Stimulated activated naive CD8-positive, alpha-beta T cell treated with anti-CD3 and anti-CD28 coated beads, Interleukin-15, Interleukin-2, amounts not matched to agents 100 ng/mL and 50 ng/mL, for 24 hours (primary cell): ENCODE results near the gene LCP2.

ENCODE experiments used
- H3K27ac Mint-ChIP-seq: one replicate; pipeline ENCODE4 v1.8.0; 2021; ENCODE audit warnings: mild to moderate bottlenecking, mixed read lengths
- H3K27me3 Mint-ChIP-seq: one replicate; pipeline ENCODE4 v1.8.0; 2021; ENCODE audit warnings: mixed read lengths
- H3K36me3 Mint-ChIP-seq: one replicate; pipeline ENCODE4 v1.8.0; 2021; ENCODE audit warnings: low read depth, mixed read lengths
- H3K4me1 Mint-ChIP-seq: one replicate; pipeline ENCODE4 v1.8.0; 2021; ENCODE audit warnings: low read depth, mixed read lengths
- H3K4me3 Mint-ChIP-seq: one replicate; pipeline ENCODE4 v1.8.0; 2021; ENCODE audit warnings: mild to moderate bottlenecking, mixed read lengths
- H3K9me3 Mint-ChIP-seq: one replicate; pipeline ENCODE4 v1.8.0; 2021; ENCODE audit warnings: mixed read lengths

Gene LCP2

DNA sequence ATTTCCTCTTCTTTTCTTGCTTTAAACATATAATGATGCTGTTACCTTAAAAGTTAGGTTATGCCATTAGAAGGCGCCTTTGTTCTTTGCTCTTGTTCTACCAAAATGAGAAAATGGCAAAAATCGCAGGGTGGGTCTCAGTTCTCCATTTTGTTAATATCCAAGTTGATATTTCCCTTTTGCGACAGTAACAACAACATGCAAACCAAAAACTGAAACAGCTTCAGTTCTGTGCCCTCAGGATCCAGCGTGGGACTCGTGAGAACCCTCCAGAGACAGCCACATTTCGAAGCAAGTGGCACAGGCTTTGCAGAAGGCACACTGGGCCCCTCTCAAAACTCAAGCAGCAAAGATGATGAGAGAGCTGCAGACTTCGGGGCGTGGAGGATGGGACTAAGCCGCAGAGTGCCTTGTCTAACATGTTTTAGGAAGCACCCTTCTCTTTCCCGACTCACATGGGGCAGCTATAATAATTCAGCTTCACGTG, 33.0 kb upstream of the LCP2 start:
- Mint-ChIP-seq H3K27me3 (no peaks in the 10 kb centered on the region), H3K4me1 (peaks cover 3% of the 10 kb centered on the region), H3K4me3 (no peak overlapping the region), H3K9me3 (no peaks in the 10 kb centered on the region), H3K36me3 (no peaks in the 10 kb centered on the region), H3K27ac (no peak overlapping the region)

DNA sequence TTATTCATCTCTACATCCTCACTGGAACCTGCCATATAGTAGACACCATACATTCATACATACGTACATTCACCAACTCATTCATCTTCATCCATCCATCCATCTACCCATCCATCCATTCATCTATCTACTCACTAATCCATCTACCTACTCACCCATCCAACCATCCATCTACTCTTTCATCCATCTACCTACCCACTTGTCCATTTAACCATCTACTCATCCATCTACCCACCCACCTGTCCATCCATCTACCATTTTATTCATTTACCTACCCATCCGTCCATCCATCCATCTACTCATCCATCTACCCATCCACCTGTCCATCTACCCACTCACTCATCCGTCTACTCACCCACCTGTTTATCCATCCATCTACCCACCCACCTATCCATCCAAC, 31.9 kb upstream of the LCP2 start:
- H3K9me3 Mint-ChIP-seq: peaks cover 3% of the 10 kb centered on the region
- H3K4me3 Mint-ChIP-seq: no peak overlapping the region
- H3K27me3 Mint-ChIP-seq: no peaks in the 10 kb centered on the region
- H3K36me3 Mint-ChIP-seq: no peaks in the 10 kb centered on the region
- peaks cover 7% of the 10 kb centered on the region for H3K4me1 Mint-ChIP-seq
- H3K27ac Mint-ChIP-seq: no peak overlapping the region

DNA sequence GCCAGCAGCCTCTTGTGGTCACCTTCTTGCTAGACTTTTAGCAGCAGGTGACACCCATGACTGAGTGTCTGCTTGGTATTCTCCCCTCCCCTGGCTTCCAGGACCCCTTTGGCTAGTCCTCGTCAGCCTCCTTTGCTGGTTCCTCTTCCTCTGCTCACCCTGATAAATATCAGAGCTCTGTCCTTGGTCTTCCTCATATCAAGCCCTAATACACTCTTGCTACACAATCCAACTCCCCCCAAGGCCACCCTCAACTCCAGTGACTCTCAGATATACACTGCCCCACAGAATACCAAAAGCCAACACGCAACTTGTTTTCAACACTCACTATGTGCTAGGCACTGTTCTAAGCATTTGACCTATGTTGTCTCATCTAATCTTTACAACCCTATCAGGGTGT, 30.3 kb upstream of the LCP2 start:
- Mint-ChIP-seq H3K9me3 (peaks cover 5% of the 10 kb centered on the region), H3K36me3 (no peaks in the 10 kb centered on the region), H3K4me3 (no peak overlapping the region)

DNA sequence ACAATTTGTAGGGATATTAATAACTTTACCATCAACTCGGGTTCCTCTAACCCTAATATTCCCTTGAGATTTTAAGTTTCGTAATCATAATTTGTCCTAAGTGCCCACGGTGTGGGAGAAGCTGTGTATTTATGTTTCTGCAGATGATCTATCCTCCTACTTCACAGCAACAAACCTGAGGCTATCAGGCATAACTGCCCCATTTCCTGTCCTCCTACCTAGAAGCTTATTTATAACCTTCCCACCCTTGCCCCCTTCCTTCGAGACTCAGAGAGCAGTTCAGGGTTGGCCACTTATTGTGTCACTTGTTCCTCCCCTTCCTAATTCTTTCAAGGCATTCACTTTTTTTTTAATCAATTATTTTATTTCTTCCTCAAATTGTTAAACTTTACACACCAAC, 29.6 kb upstream of the LCP2 start:
- Mint-ChIP-seq H3K4me3 (no peak overlapping the region), H3K4me1 (peaks cover 7% of the 10 kb centered on the region), H3K36me3 (no peaks in the 10 kb centered on the region), H3K27me3 (no peaks in the 10 kb centered on the region), H3K9me3 (peaks cover 5% of the 10 kb centered on the region), H3K27ac (no peak overlapping the region)

More for the DNA sequence above, 30.3 kb upstream of the LCP2 start:
- Mint-ChIP-seq H3K27ac (no peak overlapping the region), H3K27me3 (no peaks in the 10 kb centered on the region), H3K4me1 (peaks cover 7% of the 10 kb centered on the region)

DNA sequence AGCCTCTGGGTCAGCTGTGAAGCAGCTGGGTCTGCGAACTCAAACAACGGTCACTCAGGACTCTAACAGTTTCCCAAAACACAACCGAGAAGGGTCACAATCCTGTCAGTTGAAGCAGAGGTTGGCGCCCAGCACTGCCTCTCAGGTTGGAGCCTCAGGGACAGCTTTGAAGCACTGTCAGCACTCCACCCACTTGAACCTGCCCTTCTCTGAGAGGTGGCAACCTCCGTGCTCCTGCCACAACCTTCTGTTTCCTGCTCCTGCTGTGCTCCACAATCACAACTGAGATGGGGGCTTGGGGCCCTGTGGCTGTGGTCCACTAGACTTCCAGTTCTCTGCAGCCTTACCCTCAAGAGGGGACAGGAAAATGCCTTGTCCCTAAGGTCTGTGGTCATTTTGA, 21.7 kb upstream of the LCP2 start:
- H3K36me3 Mint-ChIP-seq: no peaks in the 10 kb centered on the region
- H3K27ac Mint-ChIP-seq: no peak overlapping the region
- H3K27me3 Mint-ChIP-seq: no peaks in the 10 kb centered on the region
- no peak overlapping the region for H3K4me3 Mint-ChIP-seq
- peaks cover 21% of the 10 kb centered on the region for H3K4me1 Mint-ChIP-seq
- no peaks in the 10 kb centered on the region for H3K9me3 Mint-ChIP-seq

DNA sequence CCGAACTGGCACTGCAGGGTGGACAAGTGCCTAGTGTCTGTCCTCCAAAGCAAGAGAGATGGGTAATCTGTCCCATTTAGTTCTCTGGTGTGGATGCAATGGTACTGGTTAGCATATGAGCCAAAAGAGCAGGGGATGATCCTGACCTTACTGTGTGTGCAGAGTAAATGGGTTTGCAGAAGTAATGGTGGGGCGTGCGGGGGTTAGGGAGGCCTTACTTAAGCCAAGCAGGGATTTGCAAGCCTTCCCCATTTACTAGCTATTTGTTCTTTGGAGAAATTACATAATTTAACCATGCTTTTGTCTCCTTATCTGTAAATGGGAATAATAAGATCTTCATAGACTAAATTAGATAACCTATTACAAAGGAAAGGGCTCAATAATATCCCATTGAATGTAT, 19.9 kb upstream of the LCP2 start:
- H3K36me3 Mint-ChIP-seq: no peaks in the 10 kb centered on the region
- H3K4me3 Mint-ChIP-seq: no peak overlapping the region
- H3K27ac Mint-ChIP-seq: no peak overlapping the region
- no peaks in the 10 kb centered on the region for H3K9me3 Mint-ChIP-seq
- H3K27me3 Mint-ChIP-seq: no peaks in the 10 kb centered on the region
- peaks cover 39% of the 10 kb centered on the region for H3K4me1 Mint-ChIP-seq

DNA sequence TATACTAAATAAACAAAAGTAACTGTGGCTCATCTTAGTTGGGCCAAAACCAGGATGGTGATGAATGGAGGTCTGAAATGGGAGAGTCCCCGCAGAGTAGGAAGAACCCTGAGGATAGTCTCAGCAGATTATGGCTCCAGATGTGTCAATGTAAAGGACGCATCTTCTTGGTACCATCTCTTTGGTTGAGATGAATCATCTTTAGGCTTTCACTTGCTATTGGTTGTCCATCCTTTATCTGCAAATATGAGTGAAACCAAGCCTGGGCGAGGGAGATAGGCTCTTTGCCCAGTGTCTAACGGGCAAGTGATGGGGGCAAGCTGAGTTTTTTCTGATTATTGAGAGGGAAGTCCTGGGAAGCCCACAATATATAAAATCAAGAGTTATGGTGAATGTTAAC, 19.4 kb upstream of the LCP2 start:
- Mint-ChIP-seq H3K27me3 (no peaks in the 10 kb centered on the region), H3K4me3 (no peak overlapping the region), H3K9me3 (no peaks in the 10 kb centered on the region), H3K27ac (no peak overlapping the region), H3K4me1 (peaks cover 45% of the 10 kb centered on the region), H3K36me3 (no peaks in the 10 kb centered on the region)

DNA sequence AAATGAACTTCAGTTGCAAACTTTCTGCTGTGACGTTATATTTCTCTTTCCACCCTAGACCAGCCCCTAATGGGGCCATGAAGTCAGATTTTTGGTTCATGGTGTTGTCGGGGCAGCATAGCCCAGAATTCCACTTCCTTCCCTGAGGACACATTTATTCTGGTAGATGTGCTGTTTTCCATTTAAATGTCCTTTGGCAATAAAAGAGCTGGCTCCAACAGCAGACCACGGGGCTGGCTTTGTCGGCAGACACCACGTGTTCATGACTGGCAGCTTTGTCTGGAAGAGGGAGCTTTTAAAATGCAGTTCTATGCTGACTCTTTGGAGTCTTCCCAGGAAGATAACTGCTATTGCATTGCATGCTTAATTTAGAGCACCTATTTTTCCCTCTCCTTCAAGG, 17.6 kb upstream of the LCP2 start:
- Mint-ChIP-seq H3K4me3 (no peak overlapping the region), H3K9me3 (no peaks in the 10 kb centered on the region)

DNA sequence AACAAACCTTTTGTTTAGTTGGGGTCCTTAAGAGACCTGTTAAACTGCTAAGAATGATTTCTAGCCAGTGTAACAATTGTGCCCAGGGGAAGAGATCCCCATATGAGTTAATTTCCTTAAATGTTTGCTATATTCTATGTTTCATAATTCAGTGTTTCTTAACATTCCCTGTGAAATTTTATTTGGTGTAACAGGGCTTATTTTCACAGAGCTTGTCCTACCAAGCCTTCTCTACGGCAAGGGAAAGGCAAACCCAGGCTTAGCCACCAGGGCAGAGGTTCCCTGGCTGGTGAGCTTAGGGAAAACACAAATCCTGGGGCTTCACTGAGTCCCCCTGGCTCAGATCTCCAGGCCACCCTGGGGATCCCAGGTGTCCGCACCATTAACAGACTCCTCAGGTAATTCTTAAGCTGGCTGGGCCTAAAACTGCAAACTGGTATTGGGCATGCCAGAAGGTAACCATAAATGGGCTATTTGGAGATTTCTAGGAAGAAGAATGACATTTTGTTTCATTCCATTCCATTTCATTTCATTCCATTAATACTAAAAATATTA, 17.0 kb upstream of the LCP2 start:
- Mint-ChIP-seq H3K36me3 (no peaks in the 10 kb centered on the region), H3K9me3 (no peaks in the 10 kb centered on the region), H3K27ac (no peak overlapping the region), H3K27me3 (no peaks in the 10 kb centered on the region), H3K4me3 (no peak overlapping the region), H3K4me1 (peaks cover 67% of the 10 kb centered on the region)

More for the DNA sequence above, 17.6 kb upstream of the LCP2 start:
- no peaks in the 10 kb centered on the region for H3K36me3 Mint-ChIP-seq
- no peaks in the 10 kb centered on the region for H3K27me3 Mint-ChIP-seq
- H3K4me1 Mint-ChIP-seq: peaks cover 63% of the 10 kb centered on the region
- peak overlapping the region; percentile 53 for H3K27ac Mint-ChIP-seq

DNA sequence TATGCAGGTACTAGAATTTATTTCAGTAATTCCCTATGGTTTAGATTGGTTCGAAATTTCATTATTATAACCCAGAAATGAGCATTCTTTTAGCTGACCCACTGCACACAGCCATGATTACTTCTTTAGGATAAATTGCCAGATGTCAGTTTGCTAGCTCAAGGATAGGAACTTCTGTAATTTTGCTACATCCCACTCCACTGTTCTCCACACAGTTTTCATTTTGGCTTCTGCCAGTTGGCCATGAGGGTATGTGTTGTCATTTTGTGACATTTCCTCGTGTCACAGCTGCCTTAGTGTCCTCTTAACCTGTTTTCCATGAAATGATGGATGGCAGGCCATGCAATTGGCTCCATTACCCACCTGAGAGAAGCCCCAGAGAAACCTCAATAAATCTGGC, 16.2 kb upstream of the LCP2 start:
- H3K27me3 Mint-ChIP-seq: no peaks in the 10 kb centered on the region
- peak overlapping the region; percentile 82 for H3K4me3 Mint-ChIP-seq
- H3K4me1 Mint-ChIP-seq: peaks cover 66% of the 10 kb centered on the region
- H3K9me3 Mint-ChIP-seq: no peaks in the 10 kb centered on the region
- peak overlapping the region; percentile 88 for H3K27ac Mint-ChIP-seq
- no peaks in the 10 kb centered on the region for H3K36me3 Mint-ChIP-seq

DNA sequence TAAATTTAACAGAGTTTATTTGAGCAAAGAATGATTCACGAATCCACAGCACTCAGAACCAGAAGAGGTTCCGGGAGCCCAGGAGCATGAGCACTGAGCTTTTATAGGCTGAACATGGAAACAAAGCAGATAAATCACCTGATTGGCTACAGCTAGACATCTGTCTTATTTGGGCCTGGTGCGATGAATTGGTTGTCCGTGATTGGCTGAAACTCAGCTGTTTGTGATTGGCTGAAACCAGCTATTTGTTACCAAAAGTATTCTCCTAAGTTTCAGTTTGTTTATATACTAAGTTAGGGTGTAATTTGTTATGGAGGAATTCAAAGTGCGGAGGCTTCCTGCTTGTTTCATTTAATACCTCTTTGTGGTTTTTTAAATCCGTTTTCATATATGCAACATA, 15.8 kb upstream of the LCP2 start:
- no peaks in the 10 kb centered on the region for H3K9me3 Mint-ChIP-seq
- peak overlapping the region; percentile 88 for H3K27ac Mint-ChIP-seq
- no peaks in the 10 kb centered on the region for H3K27me3 Mint-ChIP-seq
- peak overlapping the region; percentile 82 for H3K4me3 Mint-ChIP-seq
- no peaks in the 10 kb centered on the region for H3K36me3 Mint-ChIP-seq
- H3K4me1 Mint-ChIP-seq: peaks cover 66% of the 10 kb centered on the region

DNA sequence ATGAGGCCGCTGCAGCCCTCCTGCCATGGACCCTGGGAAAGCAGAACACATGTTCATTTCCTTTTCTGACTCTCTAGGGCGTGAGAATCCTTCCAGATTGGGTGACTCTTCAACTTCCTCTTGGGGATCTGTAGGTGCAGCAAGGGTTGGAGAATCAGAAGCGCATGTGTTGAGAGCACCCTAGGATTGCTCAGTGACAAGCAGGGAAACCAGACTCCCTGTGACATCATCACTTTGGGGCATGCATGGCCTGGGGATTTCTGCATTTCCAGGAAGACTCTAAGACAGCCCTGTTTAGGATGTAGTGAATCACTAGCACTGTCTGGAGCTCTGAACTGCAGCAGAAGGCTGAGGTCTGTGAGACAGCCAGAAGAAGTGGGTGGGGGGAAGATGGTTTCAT, 15.1 kb upstream of the LCP2 start:
- Mint-ChIP-seq H3K27me3 (no peaks in the 10 kb centered on the region), H3K4me3 (peak overlapping the region; percentile 82), H3K4me1 (peaks cover 62% of the 10 kb centered on the region), H3K9me3 (no peaks in the 10 kb centered on the region), H3K36me3 (no peaks in the 10 kb centered on the region), H3K27ac (peak overlapping the region; percentile 88)

DNA sequence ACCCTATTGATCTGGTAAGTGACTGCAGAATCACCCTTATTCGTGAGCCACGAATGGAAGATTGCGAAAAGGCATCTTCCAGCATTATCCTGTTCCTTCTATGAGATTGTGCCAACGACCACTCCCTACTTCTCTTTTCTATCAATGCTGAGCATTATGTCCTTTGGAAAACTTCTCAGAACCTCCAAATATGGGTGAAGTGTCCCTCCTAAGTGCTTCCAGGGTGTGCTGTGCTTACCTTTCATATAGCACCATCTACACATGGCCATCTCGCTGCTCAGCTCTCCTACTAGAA, 14.7 kb upstream of the LCP2 start:
- Mint-ChIP-seq H3K27ac (peak overlapping the region; percentile 88), H3K4me1 (peaks cover 62% of the 10 kb centered on the region), H3K27me3 (no peaks in the 10 kb centered on the region), H3K4me3 (peak overlapping the region; percentile 82), H3K9me3 (no peaks in the 10 kb centered on the region), H3K36me3 (no peaks in the 10 kb centered on the region)

DNA sequence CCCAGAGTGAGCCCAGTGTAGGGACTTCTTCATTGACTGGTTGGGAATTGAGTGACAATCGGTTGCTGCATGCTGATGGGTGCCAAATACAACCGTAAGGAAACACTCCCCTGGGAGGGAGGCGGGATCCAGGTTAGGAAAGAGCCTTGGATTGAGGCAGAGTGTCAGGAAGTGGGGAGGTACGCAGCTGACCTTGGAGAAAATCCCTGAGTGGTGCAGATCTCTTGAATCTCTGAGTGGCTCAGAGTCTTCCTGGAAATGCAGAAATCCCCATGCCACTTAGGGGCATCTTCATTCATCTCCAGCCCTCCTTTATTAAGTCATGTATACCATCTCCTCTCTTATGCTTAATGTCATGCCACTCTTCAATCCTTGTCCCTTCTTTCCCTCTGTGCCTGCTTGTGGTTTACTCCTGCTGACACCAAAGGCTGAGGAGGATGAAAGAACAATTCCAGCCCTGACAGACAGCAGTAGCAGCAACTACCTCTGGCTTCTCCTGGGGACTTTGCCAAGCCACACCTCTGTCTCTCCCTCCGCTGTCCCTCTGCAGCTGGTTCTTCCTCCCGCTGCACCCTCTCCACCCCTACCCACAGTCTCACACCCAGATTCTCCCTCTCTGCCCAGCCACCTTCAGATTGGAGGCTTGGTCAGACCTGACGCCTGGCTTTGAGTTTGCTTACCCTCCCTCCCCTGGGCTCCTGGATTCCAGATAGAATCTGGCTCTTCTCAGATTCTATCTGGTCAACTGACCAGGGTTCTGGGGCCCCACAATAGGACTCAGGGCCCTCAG, 14.1 kb upstream of the LCP2 start:
- Mint-ChIP-seq H3K4me3 (peak overlapping the region; percentile 82), H3K4me1 (peaks cover 68% of the 10 kb centered on the region), H3K27ac (peak overlapping the region; percentile 88), H3K9me3 (no peaks in the 10 kb centered on the region), H3K36me3 (no peaks in the 10 kb centered on the region), H3K27me3 (no peaks in the 10 kb centered on the region)

DNA sequence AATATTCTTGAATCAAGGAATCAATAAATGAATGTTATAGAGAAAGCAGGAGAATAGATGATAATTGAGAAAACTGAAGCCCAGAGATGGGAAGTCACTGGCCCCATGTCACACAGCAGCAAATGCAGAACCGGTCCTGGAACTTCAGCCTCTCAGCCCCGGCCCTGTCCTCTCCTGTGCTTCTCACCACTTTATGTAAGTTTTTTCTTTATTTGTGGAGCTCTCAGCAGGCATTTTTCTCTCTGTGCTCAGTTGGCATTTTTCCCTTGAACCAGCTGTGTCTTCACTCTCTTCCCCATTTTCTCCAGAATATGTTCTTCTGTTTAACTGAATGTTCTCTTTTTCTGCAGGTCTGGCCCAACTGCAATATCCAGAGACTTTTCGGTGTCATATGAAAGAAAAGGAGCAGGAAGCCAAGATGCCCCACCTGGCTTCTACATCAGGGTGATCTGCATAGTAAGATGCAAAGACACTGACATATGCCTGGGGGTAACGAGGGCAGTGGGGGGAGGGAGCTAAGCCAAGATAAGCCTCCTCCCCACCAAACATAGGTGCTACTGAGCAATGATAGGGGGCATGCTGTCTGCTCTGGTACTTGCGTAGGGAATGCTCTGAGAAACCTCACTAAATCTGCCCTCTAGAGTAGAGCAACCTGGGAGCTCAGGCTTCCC, 12.8 kb upstream of the LCP2 start:
- H3K4me1 Mint-ChIP-seq: peaks cover 78% of the 10 kb centered on the region
- H3K27ac Mint-ChIP-seq: no peak overlapping the region
- H3K36me3 Mint-ChIP-seq: no peaks in the 10 kb centered on the region
- peak overlapping the region; percentile 21 for H3K4me3 Mint-ChIP-seq
- H3K9me3 Mint-ChIP-seq: no peaks in the 10 kb centered on the region
- no peaks in the 10 kb centered on the region for H3K27me3 Mint-ChIP-seq
